Measurements from ENCODE around the gene AUTS2. TPM values are rescaled to one million over a fixed set of nuclear protein-coding genes. Genes with fewer than 3 reads are reported as not detected.

Gene AUTS2
- total and polyA plus RNA-seq, 11 donors, result 3.4 to 14.0 (median 7.3) TPM

DNA sequence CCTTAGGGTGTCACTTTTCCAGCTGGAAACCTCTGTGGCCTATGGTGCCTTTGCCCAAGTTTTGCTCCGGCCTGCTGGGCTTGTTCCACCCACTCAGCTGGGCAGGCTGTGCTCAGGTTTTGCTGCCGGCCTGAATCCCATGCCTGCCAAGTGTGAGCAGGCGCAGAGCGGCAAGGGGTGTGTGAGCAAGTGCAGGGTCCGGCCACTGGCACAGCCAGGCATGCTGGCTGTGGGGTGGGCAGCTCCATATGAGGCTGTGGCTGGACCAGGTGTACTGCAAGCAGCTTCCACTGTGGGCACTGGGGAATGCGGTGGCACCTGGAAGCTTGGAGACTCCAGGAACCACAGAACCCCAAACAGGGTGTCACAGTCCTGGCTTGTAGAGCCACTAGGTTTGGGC lies 92.1 kb downstream of the AUTS2 start:
- WGBS, 4 donors, result 95 to 98% (median 96%) methylated on average over 5 to 6 of the region's 6 CpGs
- TF ChIP-seq, protein P1, sequence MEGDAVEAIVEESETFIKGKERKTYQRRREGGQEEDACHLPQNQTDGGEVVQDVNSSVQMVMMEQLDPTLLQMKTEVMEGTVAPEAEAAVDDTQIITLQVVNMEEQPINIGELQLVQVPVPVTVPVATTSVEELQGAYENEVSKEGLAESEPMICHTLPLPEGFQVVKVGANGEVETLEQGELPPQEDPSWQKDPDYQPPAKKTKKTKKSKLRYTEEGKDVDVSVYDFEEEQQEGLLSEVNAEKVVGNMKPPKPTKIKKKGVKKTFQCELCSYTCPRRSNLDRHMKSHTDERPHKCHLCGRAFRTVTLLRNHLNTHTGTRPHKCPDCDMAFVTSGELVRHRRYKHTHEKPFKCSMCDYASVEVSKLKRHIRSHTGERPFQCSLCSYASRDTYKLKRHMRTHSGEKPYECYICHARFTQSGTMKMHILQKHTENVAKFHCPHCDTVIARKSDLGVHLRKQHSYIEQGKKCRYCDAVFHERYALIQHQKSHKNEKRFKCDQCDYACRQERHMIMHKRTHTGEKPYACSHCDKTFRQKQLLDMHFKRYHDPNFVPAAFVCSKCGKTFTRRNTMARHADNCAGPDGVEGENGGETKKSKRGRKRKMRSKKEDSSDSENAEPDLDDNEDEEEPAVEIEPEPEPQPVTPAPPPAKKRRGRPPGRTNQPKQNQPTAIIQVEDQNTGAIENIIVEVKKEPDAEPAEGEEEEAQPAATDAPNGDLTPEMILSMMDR (IDR thresholded peaks at IDR 0.05), result no peak
- TF ChIP-seq POLR2A (IDR thresholded peaks at IDR 0.05), result no peak

DNA sequence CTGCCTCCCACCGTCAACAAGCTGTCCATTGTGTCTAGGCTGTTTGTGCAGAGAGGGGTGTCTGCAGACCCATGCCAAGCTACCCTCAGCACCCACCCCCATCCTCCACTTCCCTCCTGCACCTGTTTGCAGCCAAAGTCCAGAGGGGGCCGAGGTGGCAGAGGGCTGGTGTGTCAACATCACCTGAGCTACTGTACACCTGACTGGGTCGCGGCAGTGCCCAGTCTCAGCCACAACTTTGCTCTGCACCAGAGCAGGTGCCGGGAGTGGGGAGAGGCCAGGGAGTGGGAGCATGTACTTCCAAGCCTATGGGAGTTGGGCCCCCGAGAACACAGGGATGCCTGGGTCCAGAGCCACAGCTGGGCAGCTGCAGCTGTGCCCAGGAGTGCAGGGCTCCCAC lies 93.1 kb downstream of the AUTS2 start:
- intact Hi-C loops (cut with DNase I), result no loop called here
- DNase-seq (peak in 1 of 5 donors; percentile 19), ATAC-seq (peak in 1 of 4 donors; percentile 24)
- Histone ChIP-seq H3K27me3 (no peaks in the 10 kb centered on the region), H3K36me3 (no peaks in the 10 kb centered on the region), H3K27ac (no peak overlapping the region), H3K9me3 (no peaks in the 10 kb centered on the region), H3K4me1 (peaks cover 0 to 5% (median 0%) of the 10 kb centered on the region in 12 donors), H3K4me3 (no peak overlapping the region)
- WGBS, 4 donors, result 91 to 98% (median 94%) methylated on average over 5 to 6 of the region's 6 CpGs
- no peak for TF ChIP-seq POLR2A (IDR thresholded peaks at IDR 0.05)
- TF ChIP-seq, protein P1 (IDR thresholded peaks at IDR 0.05), result no peak

More for the DNA sequence above, 92.1 kb downstream of the AUTS2 start:
- no peaks in the 10 kb centered on the region for H3K9me3 ChIP-seq
- H3K27ac ChIP-seq, result no peak overlapping the region
- DNase-seq (no peak), ATAC-seq (no peak)
- H3K27me3 ChIP-seq, result no peaks in the 10 kb centered on the region
- intact Hi-C loops (cut with DNase I), result no loop called here
- peaks cover 0 to 3% (median 0%) of the 10 kb centered on the region in 12 donors for H3K4me1 ChIP-seq
- no peak overlapping the region for H3K4me3 ChIP-seq
- H3K36me3 ChIP-seq, result no peaks in the 10 kb centered on the region

DNA sequence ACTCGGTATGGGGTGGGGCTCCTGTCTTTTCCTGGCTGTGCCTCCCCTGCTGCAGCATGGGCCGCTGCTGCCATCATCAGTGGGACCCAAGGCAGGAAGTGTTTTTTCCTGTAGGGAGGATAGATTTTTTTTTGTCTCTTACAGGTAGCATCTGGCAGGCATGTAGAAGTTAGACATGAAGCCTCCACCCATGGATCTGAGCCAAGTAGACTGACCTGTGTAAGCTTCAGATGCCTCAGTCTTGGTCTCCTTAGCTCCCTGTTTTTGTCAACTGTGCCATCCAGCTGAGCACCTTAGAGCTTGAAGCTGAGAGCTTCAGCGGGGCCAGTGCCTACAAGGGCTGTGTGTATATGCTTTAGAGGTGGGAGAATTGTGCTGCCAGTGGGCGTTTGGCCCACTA lies 93.5 kb downstream of the AUTS2 start:
- no peak overlapping the region for H3K27ac ChIP-seq
- no peak for ATAC-seq
- H3K36me3 ChIP-seq, result no peaks in the 10 kb centered on the region
- H3K9me3 ChIP-seq, result no peaks in the 10 kb centered on the region
- H3K4me3 ChIP-seq, result no peak overlapping the region
- H3K4me1 ChIP-seq, result peaks cover 0 to 8% (median 0%) of the 10 kb centered on the region in 12 donors
- no peaks in the 10 kb centered on the region for H3K27me3 ChIP-seq
- no peak for DNase-seq
- intact Hi-C loops (cut with DNase I), result no loop called here
- TF ChIP-seq, protein P1 (IDR thresholded peaks at IDR 0.05), result no peak
- TF ChIP-seq POLR2A (IDR thresholded peaks at IDR 0.05), result no peak
- 65 to 83% (median 72%) methylated on average over 4 of the region's 4 CpGs for WGBS, 4 donors

GRCh38 chr7:69692611-69693010 lies 94.3 kb downstream of the AUTS2 start:
- WGBS, 4 donors, result 95 to 97% (median 96%) methylated on average over 3 of the region's 3 CpGs
- Histone ChIP-seq H3K9me3 (no peaks in the 10 kb centered on the region), H3K27me3 (no peaks in the 10 kb centered on the region), H3K4me3 (no peak overlapping the region), H3K36me3 (no peaks in the 10 kb centered on the region), H3K27ac (no peak overlapping the region), H3K4me1 (peaks cover 0 to 8% (median 0%) of the 10 kb centered on the region in 12 donors)
- intact Hi-C loops (cut with DNase I), result no loop called here
- DNase-seq (no peak), ATAC-seq (no peak)
- no peak for TF ChIP-seq POLR2A (IDR thresholded peaks at IDR 0.05)

GRCh38 chr7:69693042-69693441 lies 94.8 kb downstream of the AUTS2 start:
- TF ChIP-seq POLR2A (IDR thresholded peaks at IDR 0.05), result no peak
- TF ChIP-seq, protein P1 (IDR thresholded peaks at IDR 0.05), result no peak
- no peak overlapping the region for H3K4me3 ChIP-seq
- no peaks in the 10 kb centered on the region for H3K9me3 ChIP-seq
- H3K27ac ChIP-seq, result no peak overlapping the region
- no peak for ATAC-seq
- DNase-seq, result no peak
- H3K27me3 ChIP-seq, result no peaks in the 10 kb centered on the region
- WGBS, 4 donors, result 93 to 95% (median 95%) methylated on average over 1 of the region's 1 CpG
- H3K36me3 ChIP-seq, result no peaks in the 10 kb centered on the region
- peaks cover 0 to 8% (median 0%) of the 10 kb centered on the region in 12 donors for H3K4me1 ChIP-seq
- intact Hi-C loops (cut with DNase I), result no loop called here
